NCI-H345 (cell line): ENCODE data around the gene AUP1.
"Not testable (repeated sequence)": the region's sequence is repeated elsewhere in the genome, so short reads cannot be mapped to it uniquely, and the experiment has no call there.

Source experiments
- DNase-seq: peaks from one replicate; lab custom pipeline; 2025; lab: John Stamatoyannopoulos, UW

The AUP1 gene

DNA sequence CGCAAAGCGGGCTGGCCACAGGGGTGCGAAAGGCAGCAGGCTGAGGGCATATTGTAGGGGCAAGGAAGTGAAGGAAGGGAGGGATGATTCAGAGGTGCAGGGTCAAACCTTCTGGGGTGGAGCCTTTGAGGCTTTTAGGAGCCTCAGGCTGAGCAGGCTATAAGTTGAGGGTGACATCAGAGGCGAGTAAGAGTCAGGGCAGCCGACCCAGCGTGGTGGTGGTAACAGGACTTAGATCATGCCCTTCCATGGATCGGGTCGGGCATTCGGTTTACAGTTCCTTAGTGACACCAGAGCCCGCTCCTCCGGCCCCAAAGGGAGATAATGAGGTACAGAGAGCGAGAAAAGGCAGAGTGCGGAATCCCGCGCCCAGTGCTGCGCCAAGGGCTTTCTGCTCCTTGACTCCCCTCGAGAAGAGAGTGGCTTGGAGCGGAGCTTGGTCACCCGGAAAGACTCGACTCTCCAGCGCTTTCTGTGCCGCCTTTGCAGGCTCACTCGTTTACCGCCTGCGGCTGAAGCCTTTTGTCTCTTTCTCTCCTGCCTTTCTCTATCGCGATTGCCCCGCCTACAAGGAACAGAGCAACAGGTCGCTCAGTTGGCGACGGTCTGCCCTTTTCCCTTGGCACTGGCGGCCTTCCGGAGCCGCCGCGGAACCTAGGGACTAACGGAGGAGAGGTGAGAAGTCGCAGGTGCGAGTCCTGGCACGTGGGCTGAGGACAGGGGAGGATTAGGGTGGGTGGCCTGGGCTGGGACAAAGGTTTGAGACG is 30.8 kb downstream of the AUP1 start:
- no peak for DNase-seq

DNA sequence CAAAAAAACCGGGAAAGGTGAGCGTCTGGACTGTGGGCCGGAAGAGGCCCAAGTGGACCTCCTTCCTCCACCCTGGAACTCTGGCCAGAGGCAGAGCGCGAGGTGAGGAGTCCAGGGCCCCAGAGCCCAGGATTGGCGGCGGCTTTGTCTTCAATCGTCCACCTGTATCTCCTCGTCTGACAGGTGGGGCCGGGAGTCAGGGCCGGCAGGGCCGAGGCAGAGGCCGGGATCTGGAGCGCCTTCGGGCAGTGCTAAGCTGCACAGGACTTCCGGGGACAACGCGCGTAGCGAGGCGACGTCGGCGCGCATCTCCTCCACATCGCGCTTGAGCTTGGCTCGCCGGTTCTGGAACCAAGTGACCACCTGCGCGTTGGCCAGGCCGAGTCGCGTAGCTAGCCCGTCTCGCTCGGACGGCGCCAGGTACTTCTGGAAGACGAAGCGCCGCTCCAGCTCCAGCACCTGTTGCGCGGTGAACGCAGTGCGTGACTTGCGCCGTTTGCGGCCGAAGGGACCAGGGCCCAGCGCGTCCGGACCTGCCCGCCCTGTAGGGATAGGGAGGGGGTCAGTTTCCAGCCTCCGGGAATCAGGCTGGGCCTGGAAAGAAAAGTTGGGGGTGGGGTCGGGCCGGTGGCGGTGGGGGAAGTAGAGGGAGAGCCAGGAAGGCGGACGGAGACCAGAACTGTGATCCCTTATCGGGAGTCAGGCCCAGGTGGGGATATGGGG is 31.6 kb downstream of the AUP1 start:
- DNase-seq = peak; percentile 16

DNA sequence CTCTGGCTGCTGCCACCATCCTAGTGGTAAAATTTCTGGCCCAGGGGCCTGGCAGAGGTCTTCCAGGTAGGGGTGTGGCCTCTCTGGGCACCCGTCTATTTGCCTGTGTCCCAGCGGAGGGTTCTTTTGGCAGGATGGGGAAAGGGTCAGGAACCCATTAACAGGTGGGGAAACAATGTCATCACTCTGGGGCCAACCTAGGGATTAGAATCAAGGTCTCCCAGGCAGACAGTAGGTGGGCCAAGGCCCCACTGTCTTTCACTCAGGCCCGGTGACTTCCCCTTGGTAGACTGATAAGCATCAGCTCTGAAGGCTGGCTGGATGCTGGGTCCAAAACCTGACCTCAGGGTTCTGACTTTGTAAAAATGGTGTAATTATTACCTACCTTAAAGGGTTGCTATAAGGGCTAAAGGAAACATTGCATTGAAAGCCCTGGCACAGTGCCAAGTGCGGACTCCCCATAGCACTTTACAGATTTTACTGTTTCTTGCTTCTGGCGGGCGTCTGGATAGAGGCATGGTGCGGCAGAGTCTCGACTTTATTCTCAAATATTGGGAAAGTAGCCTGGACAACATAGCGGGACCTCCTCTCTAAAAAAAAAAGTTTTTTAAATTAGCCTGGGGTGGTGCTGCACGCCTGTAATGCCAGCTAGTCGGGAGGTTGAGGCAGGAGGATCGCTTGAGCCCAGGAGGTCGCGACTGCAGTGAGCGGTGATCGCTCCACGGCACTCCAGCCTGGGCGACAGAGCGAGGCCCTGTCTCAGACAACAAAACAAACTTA is 32.3 kb downstream of the AUP1 start:
- no peak for DNase-seq

- no peak for DNase-seq
Observed at GRCh38 chr2:74495440-74495839, 34.1 kb downstream of the AUP1 start.

GRCh38 chr2:74493546-74493945 is 36.0 kb downstream of the AUP1 start:
- no peak for DNase-seq

GRCh38 chr2:74491648-74492544 is 37.6 kb downstream of the AUP1 start:
- DNase-seq = no peak

GRCh38 chr2:74489906-74490305 is 39.6 kb downstream of the AUP1 start:
- DNase-seq = no peak

- no peak for DNase-seq
Observed at GRCh38 chr2:74488643-74489481, 40.6 kb downstream of the AUP1 start.

DNA sequence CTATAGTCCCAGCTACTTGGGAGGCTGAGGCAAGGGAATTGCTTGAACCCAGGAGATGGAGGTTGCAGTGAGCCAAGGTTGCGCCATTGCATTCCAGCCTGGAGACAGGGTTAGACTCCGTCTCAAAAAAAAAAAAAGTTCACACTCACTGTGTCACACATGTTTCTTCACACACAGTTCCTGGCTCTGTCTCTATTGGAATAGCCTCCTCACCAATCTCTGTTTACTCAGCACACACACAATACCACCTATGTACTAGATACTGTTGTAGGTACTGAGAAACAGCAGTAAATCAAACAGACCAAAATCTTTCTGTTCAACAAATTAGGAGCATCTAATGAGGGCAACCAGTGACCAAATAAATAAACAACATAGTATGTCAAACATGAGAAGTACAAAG is 43.4 kb downstream of the AUP1 start:
- no peak for DNase-seq

- not testable (repeated sequence) for DNase-seq
Observed at GRCh38 chr2:74483675-74484164, 45.8 kb downstream of the AUP1 start.

DNA sequence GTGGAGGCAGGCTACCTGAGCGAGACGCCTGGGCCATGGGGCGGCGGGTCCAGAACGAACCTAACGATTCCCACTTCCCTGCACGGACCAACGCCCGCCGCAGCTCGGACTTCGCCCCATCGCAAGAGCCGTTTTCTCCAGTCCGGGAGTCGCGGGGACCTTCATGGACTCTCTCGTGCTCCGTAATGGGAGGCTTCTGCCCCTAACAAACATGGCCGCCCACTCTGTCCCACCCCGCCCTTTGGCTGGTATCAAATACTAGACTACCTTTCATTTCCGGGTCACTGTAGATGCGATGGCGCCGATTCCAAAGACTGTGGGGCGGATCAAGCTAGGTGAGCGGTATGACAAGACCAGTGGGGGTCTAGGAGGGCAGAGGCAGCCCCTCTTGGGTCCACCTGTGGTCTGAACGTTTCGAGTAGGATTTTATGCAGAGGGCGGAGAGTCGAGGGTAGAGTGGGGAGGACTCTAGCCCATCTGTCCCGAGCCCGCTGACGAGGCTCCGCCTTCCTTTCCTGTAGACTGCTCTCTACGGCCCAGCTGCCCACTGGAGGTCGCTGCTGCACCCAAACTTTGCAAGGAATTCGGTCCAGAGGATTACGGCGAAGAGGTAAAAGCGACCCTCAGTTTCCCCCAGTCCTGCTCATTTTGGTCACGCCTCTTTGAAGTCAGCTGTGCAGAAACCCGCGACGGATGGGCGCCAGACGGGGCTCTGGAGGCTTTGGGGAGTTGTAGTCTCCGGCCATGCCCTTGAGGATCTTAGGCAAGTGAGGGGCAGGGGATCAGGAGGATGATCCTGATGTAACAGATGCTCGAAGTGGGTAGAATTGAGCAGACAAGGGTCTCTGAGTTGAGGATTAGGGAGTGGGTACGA is 46.5 kb downstream of the AUP1 start, which contains the start of the genes CCDC142 and TTC31:
TSS of gene CCDC142 (minus strand) at position 198 of the 874 bp plus-strand sequence. CDS start at position 37, 161 bp downstream.
TSS of gene TTC31 (plus strand) at position 281 of the 874 bp plus-strand sequence. CDS start at position 296, 15 bp downstream.
- DNase-seq = peak; percentile 94

GRCh38 chr2:74481961-74482800 is 47.3 kb downstream of the AUP1 start:
- peak; percentile 68 for DNase-seq

DNA sequence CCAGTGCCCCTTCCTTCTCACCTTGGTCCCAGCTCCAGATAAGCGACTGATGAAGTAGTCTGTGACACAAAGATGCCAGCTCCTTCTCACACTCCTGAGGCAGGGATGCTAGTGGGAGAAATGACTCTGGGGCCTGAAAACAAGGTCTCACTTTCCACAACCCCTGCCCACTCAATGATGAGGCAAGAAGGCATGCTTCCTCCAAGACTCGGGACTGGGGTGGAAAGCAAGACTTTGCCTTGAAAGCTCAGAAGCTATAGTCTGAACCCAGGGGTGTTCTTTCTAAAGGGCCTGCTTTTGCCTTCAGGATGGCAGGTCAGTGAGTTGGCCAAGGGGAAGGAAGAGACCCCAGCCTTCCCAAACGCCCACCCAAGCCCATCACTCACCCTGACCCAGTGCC is 48.1 kb downstream of the AUP1 start:
- DNase-seq = no peak
